Iris pigment epithelial cell (primary cell): Measurements from ENCODE around the gene NEU1.
A peak's percentile ranks its signal among the peaks of the same experiment; 100 is the strongest.
"Not testable (repeated sequence)": the region's sequence is repeated elsewhere in the genome, so short reads cannot be mapped to it uniquely, and the experiment has no call there.

ENCODE experiments used
- DNase-seq: peaks from one replicate; pipeline ENCODE4 v3.0.0-alpha.2; 2011; ENCODE audit warnings: low read depth

Gene NEU1

DNA sequence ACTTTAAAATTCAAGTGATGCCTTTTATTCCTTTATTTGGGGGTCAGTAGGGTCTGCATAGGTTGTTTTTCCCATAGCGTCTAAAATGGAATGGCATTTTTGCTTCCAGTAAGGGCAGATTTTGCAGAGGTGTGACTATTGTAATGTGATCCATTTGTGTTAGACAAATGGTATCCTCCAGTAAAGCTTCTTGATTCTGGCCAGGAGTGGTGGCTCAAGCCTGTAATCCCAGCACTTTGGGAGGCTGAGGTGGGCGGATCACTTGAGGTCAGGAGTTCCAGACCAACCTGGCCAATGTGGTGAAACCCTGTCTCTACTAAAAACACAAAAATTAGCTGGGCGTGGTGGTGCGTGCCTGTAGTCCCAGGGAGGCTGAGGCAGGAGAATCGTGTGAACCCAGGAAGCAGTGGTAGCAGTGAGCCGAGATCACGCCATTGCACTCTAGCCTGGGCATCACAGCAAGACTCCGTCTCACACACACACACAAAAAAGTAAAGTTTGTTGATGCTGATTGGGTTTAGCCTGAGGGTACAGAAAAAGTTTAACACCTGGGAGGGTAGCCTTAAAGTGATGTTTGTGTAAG, 44.6 kb downstream of the NEU1 start:
- not testable (repeated sequence) for DNase-seq

DNA sequence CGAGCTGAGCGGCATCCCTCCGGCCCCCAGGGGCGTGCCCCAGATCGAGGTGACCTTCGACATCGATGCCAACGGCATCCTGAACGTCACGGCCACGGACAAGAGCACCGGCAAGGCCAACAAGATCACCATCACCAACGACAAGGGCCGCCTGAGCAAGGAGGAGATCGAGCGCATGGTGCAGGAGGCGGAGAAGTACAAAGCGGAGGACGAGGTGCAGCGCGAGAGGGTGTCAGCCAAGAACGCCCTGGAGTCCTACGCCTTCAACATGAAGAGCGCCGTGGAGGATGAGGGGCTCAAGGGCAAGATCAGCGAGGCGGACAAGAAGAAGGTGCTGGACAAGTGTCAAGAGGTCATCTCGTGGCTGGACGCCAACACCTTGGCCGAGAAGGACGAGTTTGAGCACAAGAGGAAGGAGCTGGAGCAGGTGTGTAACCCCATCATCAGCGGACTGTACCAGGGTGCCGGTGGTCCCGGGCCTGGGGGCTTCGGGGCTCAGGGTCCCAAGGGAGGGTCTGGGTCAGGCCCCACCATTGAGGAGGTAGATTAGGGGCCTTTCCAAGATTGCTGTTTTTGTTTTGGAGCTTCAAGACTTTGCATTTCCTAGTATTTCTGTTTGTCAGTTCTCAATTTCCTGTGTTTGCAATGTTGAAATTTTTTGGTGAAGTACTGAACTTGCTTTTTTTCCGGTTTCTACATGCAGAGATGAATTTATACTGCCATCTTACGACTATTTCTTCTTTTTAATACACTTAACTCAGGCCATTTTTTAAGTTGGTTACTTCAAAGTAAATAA, 45.3 kb downstream of the NEU1 start:
- DNase-seq = peak; percentile 36

- DNase-seq = peak; percentile 94
Measured at GRCh38 chr6:31815025-31815838, 47.4 kb downstream of the NEU1 start, which contains the start of the genes HSPA1A and HSPA1L. Gene HSPA1A, plus strand, starts transcription at chr6:31815543. Its CDS starts 214 bp downstream, at chr6:31815757. Gene HSPA1L, minus strand, starts transcription at chr6:31815283. Its CDS starts 3,311 bp downstream, at chr6:31811972.

DNA sequence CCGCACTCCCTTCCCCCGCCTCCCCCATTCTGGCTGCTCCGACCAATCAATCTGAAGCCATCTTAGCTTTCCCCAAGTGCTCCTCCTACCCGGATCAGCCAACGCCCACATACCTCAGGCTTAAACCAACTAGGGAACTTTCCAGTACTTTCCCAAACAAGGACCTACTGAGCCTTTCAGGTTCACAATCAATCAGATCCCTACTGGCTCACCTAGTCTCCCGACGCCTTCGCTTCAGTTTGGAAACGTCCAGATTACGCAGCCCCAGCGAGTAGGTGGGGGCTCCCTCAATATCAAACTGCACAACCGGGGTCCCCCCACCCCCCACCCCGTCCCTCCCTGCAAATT, 48.0 kb downstream of the NEU1 start:
- DNase-seq = peak; percentile 99

GRCh38 chr6:31813465-31813849, 49.2 kb downstream of the NEU1 start:
- no peak for DNase-seq

DNA sequence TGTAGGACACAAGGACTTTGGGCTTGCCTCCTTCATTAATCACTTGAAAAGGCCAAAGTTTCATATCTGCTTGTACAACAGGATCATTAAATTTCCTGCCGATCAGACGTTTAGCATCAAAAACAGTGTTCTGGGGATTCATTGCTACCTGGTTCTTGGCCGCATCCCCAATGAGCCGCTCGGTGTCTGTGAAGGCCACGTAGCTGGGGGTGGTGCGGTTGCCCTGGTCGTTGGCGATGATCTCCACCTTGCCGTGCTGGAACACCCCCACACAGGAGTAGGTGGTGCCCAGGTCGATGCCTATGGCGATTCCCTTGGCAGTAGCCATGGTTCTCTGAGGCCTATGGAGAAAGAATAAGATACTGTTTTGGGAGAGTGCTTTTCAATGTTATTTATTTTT, 51.0 kb downstream of the NEU1 start:
- DNase-seq = no peak

DNA sequence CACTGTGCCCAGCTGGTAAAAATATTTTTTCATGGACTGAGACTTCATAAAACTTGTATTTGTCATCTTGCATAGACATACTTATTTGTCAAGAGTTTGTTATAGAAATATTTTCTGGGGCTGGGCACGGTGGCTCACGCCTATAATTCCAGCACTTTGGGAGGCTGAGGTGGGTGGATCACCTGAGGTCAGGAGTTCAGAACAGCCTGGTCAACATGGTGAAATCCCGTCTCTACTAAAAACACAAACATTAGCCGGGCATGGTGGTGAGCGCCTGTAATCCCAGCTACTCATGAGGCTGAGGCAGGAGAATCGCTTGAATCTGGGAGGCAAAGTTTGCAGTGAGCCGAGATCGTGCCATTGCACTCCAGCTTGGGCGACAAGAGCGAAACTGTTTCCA, 54.0 kb downstream of the NEU1 start:
- not testable (repeated sequence) for DNase-seq
